ENCODE data around the gene LCOR.

DNA sequence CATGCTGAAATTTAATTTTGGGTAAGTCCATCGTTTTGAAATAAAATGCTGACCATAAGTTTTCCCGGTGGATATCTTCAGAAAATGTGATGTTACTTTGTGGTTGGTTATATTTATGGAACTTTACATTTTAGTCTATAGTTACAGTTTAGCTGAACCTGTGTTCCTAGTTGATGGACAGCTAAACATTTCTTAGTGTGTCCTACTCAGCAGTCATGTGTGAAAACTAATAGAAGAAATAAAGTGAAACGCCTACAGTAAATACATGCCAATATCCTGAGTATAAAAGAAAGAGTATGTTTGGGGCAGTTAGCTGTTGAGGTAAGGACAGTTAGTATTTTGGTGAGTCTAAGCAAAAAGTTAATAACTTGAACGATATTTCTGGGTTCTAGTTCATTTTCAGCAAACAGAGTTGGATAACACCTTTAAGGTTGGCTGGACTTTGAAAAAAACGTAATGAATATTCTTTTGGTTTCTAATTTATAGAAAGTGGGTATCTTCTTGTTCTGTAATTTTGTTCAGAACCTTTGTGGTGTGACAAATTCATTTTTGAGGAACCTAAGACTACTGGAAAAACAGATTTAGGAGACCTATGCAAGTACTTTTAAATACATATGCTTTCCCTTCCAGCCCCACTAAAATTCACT, 28.7 kb downstream of the LCOR start:
- TF ChIP-seq, protein P1, sequence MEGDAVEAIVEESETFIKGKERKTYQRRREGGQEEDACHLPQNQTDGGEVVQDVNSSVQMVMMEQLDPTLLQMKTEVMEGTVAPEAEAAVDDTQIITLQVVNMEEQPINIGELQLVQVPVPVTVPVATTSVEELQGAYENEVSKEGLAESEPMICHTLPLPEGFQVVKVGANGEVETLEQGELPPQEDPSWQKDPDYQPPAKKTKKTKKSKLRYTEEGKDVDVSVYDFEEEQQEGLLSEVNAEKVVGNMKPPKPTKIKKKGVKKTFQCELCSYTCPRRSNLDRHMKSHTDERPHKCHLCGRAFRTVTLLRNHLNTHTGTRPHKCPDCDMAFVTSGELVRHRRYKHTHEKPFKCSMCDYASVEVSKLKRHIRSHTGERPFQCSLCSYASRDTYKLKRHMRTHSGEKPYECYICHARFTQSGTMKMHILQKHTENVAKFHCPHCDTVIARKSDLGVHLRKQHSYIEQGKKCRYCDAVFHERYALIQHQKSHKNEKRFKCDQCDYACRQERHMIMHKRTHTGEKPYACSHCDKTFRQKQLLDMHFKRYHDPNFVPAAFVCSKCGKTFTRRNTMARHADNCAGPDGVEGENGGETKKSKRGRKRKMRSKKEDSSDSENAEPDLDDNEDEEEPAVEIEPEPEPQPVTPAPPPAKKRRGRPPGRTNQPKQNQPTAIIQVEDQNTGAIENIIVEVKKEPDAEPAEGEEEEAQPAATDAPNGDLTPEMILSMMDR (IDR thresholded peaks at IDR 0.05) = no peak
- TF ChIP-seq POLR2A (IDR thresholded peaks at IDR 0.05) = no peak
